Peyer's patch (tissue), 4 donors: ENCODE results near the gene SUV39H1.

Experiments
- CTCF ChIP-seq, 6 experiments: fragments of 450-650 bp in 4 of 6; fragments of 200-600 bp in 2 of 6; sonication (generic) in 1 of 6; IDR thresholded peaks; one replicate each; pipeline ENCODE4 v1.5.1; 2017 to 2019; ENCODE audit warnings: antibody characterized with exemption in 6 of 6, mild to moderate bottlenecking in 3 of 6, moderate library complexity in 1 of 6
- POLR2A ChIP-seq, 2 donors: fragments of 450-650 bp; IDR thresholded peaks; one replicate each; pipeline ENCODE4 v1.5.1; 2017; ENCODE audit warnings: antibody characterized with exemption in 2 of 2, mild to moderate bottlenecking in 2 of 2, moderate library complexity in 2 of 2

- TF ChIP-seq CTCF (IDR thresholded peaks at IDR 0.05), result no peak
- TF ChIP-seq POLR2A (IDR thresholded peaks at IDR 0.05), result no peak
Measured at GRCh38 chrX:48667509-48667908, 29.0 kb upstream of the SUV39H1 start.
